PC-3 (cell line): ENCODE results near the gene ZNF169.
"Not testable (repeated sequence)": the region's sequence is repeated elsewhere in the genome, so short reads cannot be mapped to it uniquely, and the experiment has no call there.

ENCODE experiments used
- CTCF ChIP-seq: fragments of 300-600 bp; sonication (generic); conservative IDR thresholded peaks from 2 replicates; pipeline ENCODE4 v1.5.1; 2017; ENCODE audit warnings: antibody characterized with exemption, low read depth, mild to moderate bottlenecking, low read length
- EZH2 ChIP-seq: fragments of 300-600 bp; sonication (generic); IDR thresholded peaks from one replicate; pipeline ENCODE4 v1.6.1; 2017; ENCODE audit warnings: antibody characterized with exemption, mild to moderate bottlenecking, low read length; ENCODE audit not compliant: unreplicated experiment
- EZH2phosphoT487 ChIP-seq: fragments of 300-600 bp; sonication (generic); IDR thresholded peaks from 2 replicates; pipeline ENCODE4 v1.6.1; 2018; ENCODE audit warnings: mild to moderate bottlenecking, antibody characterized with exemption, low read length, borderline replicate concordance

GRCh38 chr9:94323153-94323798 lies 64.2 kb downstream of the ZNF169 start:
- not testable (repeated sequence) for TF ChIP-seq CTCF, EZH2phosphoT487, EZH2
